Activated CD8-positive, alpha-beta T cell treated with anti-CD3 and anti-CD28 coated beads for 36 hours (primary cell): Measurements from ENCODE around the gene PILRB. TPM values are rescaled to one million over a fixed set of nuclear protein-coding genes. Genes with fewer than 3 reads are reported as not detected.

Experiments used
- ATAC-seq: fragments of 200-7000 bp; cut with Tn5 transposase; one replicate; pipeline ENCODE4 v1.10.0; 2021; ENCODE audit warnings: mild to moderate bottlenecking, moderate library complexity
- CTCF ChIA-PET: fragments of 350-600 bp; sonication (Branson Sonifier 250); formaldehyde crosslinking; loops from one replicate; lab custom pipeline; 2021; ENCODE audit warnings: antibody characterized with exemption; lab: Charles Lee
- POLR2A ChIA-PET: fragments of 350-600 bp; sonication (Branson Sonifier 250); formaldehyde crosslinking; loops from one replicate; lab custom pipeline; 2021; ENCODE audit warnings: antibody characterized with exemption; lab: Charles Lee
- DNase-seq: peaks from one replicate; pipeline ENCODE4 v3.0.0-alpha.2; 2020
- H3K27ac Mint-ChIP-seq: one replicate; pipeline ENCODE4 v1.8.0; 2021; ENCODE audit warnings: mild to moderate bottlenecking, mixed read lengths
- H3K27me3 Mint-ChIP-seq: one replicate; pipeline ENCODE4 v1.8.0; 2021; ENCODE audit warnings: mixed read lengths
- H3K36me3 Mint-ChIP-seq: one replicate; pipeline ENCODE4 v1.8.0; 2021; ENCODE audit warnings: low read depth, mixed read lengths
- H3K4me1 Mint-ChIP-seq: one replicate; pipeline ENCODE4 v1.8.0; 2021; ENCODE audit warnings: low read depth, mixed read lengths
- H3K4me3 Mint-ChIP-seq: one replicate; pipeline ENCODE4 v1.8.0; 2021; ENCODE audit warnings: mild to moderate bottlenecking, moderate library complexity, mixed read lengths
- H3K9me3 Mint-ChIP-seq: one replicate; pipeline ENCODE4 v1.8.0; 2021; ENCODE audit warnings: mixed read lengths
- intact Hi-C: fragments of 100-400 bp; cut with micrococcal nuclease; formaldehyde crosslinking; loops from one replicate; pipeline ENCODE4 v1.10.0; 2022
- total RNA-seq, 2 experiments: library from RNA; stranded (reverse); gene quantifications; one replicate each; pipeline ENCODE4 v1.2.3, GENCODE V29; 2021
- TF ChIP-seq, protein P1 (sequence below): fragments of 200-600 bp; IDR thresholded peaks from one replicate; pipeline ENCODE4 v1.8.0; 2022; ENCODE audit warnings: antibody characterized with exemption, mild to moderate bottlenecking

The PILRB gene
- total RNA-seq, 2 experiments from 2014 or later, result 43.7 to 46.8 TPM

- POLR2A ChIA-PET, result interaction anchor here (1.0 to 4.3 kb wide), 3 partner anchors 9 to 36 kb away, joined by 3 to 26 read pairs (median 3); no protein-coding TSS in a partner anchor
- ATAC-seq, result peak; percentile 73
- CTCF ChIA-PET, result interaction anchor here (0.7 to 1.7 kb wide), 5 partner anchors 9 to 165 kb away, joined by 3 to 6 read pairs (median 3); no protein-coding TSS in a partner anchor
- peak overlapping the region; percentile 36 for H3K4me3 Mint-ChIP-seq
- H3K36me3 Mint-ChIP-seq, result peaks cover 52% of the 10 kb centered on the region
- intact Hi-C loops, result no loop called here
- peaks cover 37% of the 10 kb centered on the region for H3K4me1 Mint-ChIP-seq
- peak; percentile 81 for DNase-seq
- no peaks in the 10 kb centered on the region for H3K9me3 Mint-ChIP-seq
- H3K27ac Mint-ChIP-seq, result peak overlapping the region; percentile 89
- TF ChIP-seq, protein P1, sequence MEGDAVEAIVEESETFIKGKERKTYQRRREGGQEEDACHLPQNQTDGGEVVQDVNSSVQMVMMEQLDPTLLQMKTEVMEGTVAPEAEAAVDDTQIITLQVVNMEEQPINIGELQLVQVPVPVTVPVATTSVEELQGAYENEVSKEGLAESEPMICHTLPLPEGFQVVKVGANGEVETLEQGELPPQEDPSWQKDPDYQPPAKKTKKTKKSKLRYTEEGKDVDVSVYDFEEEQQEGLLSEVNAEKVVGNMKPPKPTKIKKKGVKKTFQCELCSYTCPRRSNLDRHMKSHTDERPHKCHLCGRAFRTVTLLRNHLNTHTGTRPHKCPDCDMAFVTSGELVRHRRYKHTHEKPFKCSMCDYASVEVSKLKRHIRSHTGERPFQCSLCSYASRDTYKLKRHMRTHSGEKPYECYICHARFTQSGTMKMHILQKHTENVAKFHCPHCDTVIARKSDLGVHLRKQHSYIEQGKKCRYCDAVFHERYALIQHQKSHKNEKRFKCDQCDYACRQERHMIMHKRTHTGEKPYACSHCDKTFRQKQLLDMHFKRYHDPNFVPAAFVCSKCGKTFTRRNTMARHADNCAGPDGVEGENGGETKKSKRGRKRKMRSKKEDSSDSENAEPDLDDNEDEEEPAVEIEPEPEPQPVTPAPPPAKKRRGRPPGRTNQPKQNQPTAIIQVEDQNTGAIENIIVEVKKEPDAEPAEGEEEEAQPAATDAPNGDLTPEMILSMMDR, result no peak
- H3K27me3 Mint-ChIP-seq, result no peaks in the 10 kb centered on the region
These were observed 4.1 kb upstream of the PILRB start for GRCh38 chr7:100353685-100354330.

DNA sequence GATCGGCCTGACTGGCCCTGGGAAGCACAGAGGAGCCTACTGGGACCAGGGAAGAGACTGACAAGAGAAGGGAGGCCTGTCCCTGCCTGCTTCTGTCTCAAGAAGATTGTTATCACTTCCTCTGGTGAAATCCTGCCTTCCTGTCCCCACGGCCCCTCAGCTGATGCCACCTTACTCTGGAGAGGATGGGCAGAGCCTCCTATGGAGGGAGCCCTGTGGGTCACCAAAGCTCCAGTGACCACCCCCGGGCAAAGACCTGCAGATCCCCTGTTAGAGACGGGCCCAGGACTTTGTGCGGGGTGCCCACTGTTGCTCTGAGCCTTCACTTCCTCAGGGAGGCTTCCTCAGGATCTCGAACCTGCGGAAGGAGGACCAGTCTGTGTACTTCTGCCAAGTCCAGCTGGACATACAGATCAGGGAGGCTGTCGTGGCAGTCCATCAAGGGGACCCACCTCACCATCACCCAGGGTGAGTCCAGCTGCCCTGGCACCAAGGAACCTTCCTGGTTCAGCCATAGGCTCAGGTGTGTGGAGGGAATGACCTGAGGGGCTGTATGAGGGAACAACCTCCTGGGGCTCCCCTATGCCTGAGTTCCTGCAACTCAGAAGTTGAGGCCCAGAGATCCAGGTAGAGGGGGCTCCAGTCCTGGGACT is 1.4 kb upstream of the PILRB start:
- POLR2A ChIA-PET, result interaction anchor here (1.4 kb wide), 1 partner anchor 9 kb away, joined by 5 read pairs; no protein-coding TSS in a partner anchor
- peaks cover 23% of the 10 kb centered on the region for H3K4me1 Mint-ChIP-seq

DNA sequence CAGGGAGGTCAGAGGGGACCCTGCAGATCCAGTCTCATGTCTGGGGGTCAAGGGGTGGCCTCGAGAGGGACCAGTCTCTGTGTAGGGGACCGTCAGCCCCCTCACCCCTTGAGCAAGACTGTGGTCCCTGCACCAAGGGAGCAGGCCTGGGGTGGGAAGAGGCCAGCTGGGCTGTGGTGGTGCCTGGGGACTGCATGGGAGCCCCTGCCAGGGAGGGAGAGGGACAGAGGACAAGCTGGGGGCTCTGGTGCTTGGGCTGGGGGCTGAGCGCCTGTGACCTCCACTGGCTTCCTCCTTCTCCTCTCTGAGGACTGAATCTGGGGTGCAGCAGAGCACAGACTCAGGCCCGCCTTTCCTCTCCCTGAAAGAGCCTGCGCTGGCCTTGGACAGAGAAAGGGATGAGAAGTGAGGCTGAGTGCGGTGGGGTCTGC is 771 bp upstream of the PILRB start:
- POLR2A ChIA-PET, result interaction anchor here (1.4 kb wide), 1 partner anchor 10 kb away, joined by 5 read pairs; no protein-coding TSS in a partner anchor
- Mint-ChIP-seq H3K27ac (peak overlapping the region; percentile 11), H3K27me3 (no peaks in the 10 kb centered on the region), H3K4me1 (peaks cover 19% of the 10 kb centered on the region), H3K9me3 (no peaks in the 10 kb centered on the region), H3K36me3 (peaks cover 53% of the 10 kb centered on the region), H3K4me3 (no peak overlapping the region)
- intact Hi-C loops, result no loop called here
- ATAC-seq (no peak), DNase-seq (no peak)
- TF ChIP-seq, protein P1, result no peak
- CTCF ChIA-PET, result no interaction called here

More for the DNA sequence above, 1.4 kb upstream of the PILRB start:
- DNase-seq (no peak), ATAC-seq (no peak)
- CTCF ChIA-PET, result no interaction called here
- no peaks in the 10 kb centered on the region for H3K27me3 Mint-ChIP-seq
- intact Hi-C loops, result no loop called here
- H3K9me3 Mint-ChIP-seq, result no peaks in the 10 kb centered on the region
- H3K36me3 Mint-ChIP-seq, result peaks cover 50% of the 10 kb centered on the region
- TF ChIP-seq, protein P1, result no peak
- H3K4me3 Mint-ChIP-seq, result no peak overlapping the region
- peak overlapping the region; percentile 46 for H3K27ac Mint-ChIP-seq

DNA sequence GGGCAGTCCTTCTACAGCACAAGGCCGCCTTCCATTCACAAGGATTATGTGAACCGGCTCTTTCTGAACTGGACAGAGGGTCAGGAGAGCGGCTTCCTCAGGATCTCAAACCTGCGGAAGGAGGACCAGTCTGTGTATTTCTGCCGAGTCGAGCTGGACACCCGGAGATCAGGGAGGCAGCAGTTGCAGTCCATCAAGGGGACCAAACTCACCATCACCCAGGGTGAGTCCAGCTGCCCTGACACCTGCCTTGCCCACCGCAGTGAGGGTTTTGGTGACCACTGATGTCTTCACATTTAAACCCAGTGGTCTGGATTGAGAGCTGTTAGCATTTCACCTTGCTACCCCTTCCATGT is 918 bp downstream of the PILRB start:
- POLR2A ChIA-PET, result interaction anchor here (1.2 to 1.3 kb wide), 2 partner anchors 10 to 12 kb away, joined by 3 to 4 read pairs; no protein-coding TSS in a partner anchor
- no peak for DNase-seq

More for the DNA sequence above, 918 bp downstream of the PILRB start:
- Mint-ChIP-seq H3K27me3 (no peaks in the 10 kb centered on the region), H3K4me1 (peaks cover 8% of the 10 kb centered on the region), H3K9me3 (no peaks in the 10 kb centered on the region), H3K36me3 (peaks cover 62% of the 10 kb centered on the region), H3K4me3 (no peak overlapping the region), H3K27ac (no peak overlapping the region)
- TF ChIP-seq, protein P1, result no peak
- intact Hi-C loops, result no loop called here
- no peak for ATAC-seq
- CTCF ChIA-PET, result interaction anchor here (1.5 kb wide), 2 partner anchors 49 to 57 kb away, joined by 4 to 7 read pairs; no protein-coding TSS in a partner anchor
